GM23338 (cell line): Measurements from ENCODE around the gene IDUA. TPM values are rescaled to one million over a fixed set of nuclear protein-coding genes. Genes with fewer than 3 reads are reported as not detected.

ENCODE experiments used
- ATAC-seq: fragments of 200-7000 bp; cut with Tn5 transposase; 3 replicates; pipeline ENCODE4 v1.9.1; 2020
- DNase-seq: peaks from one replicate; pipeline ENCODE4 v3.0.0-alpha.2; 2015; ENCODE audit warnings: low spot score
- H2AFZ ChIP-seq: fragments of 200-600 bp; sonication (generic); 2 replicates; pipeline ENCODE4 v1.8.0; 2016; ENCODE audit warnings: antibody characterized with exemption, mild to moderate bottlenecking, moderate library complexity
- H3F3A ChIP-seq: fragments of 200-600 bp; sonication (generic); replicated peaks from 2 replicates; pipeline ENCODE4 v1.8.0; 2017; ENCODE audit warnings: antibody characterized with exemption, mixed run types, low read depth
- H3K27ac ChIP-seq: fragments of 200-600 bp; sonication (generic); 2 replicates; pipeline ENCODE4 v1.6.1; 2016; ENCODE audit warnings: low read depth
- H3K27me3 ChIP-seq: fragments of 200-600 bp; sonication (generic); 2 replicates; pipeline ENCODE4 v1.8.0; 2016; ENCODE audit warnings: mild to moderate bottlenecking, mixed run types, moderate library complexity; ENCODE audit not compliant: insufficient read depth
- H3K36me3 ChIP-seq: fragments of 200-600 bp; sonication (generic); 2 replicates; pipeline ENCODE4 v1.8.0; 2016; ENCODE audit warnings: mild to moderate bottlenecking; ENCODE audit not compliant: insufficient read depth
- H3K4me1 ChIP-seq: fragments of 200-600 bp; sonication (generic); 2 replicates; pipeline ENCODE4 v1.8.0; 2016; ENCODE audit warnings: mild to moderate bottlenecking, moderate library complexity; ENCODE audit not compliant: insufficient read depth
- H3K4me2 ChIP-seq: fragments of 200-600 bp; sonication (generic); 2 replicates; pipeline ENCODE4 v1.7.1; 2017; ENCODE audit warnings: mixed run types
- H3K4me3 ChIP-seq: fragments of 200-600 bp; sonication (generic); 2 replicates; pipeline ENCODE4 v1.6.1; 2016; ENCODE audit warnings: mixed run types
- H3K79me2 ChIP-seq: fragments of 200-600 bp; sonication (generic); replicated peaks from 2 replicates; pipeline ENCODE4 v1.8.0; 2017; ENCODE audit warnings: mild to moderate bottlenecking; ENCODE audit not compliant: insufficient read depth
- H3K9me2 ChIP-seq: fragments of 200-600 bp; sonication (generic); 2 replicates; pipeline ENCODE4 v1.8.0; 2017; ENCODE audit not compliant: insufficient read depth
- H4K20me1 ChIP-seq: fragments of 200-600 bp; sonication (generic); replicated peaks from 2 replicates; pipeline ENCODE4 v1.8.0; 2017; ENCODE audit warnings: mild to moderate bottlenecking; ENCODE audit not compliant: insufficient read depth
- H3K27ac Mint-ChIP-seq: 2 replicates; pipeline ENCODE4 v1.8.0; 2020; ENCODE audit warnings: inconsistent platforms, mild to moderate bottlenecking, moderate library complexity, mixed read lengths
- H3K27me3 Mint-ChIP-seq: 3 replicates; pipeline ENCODE4 v1.8.0; 2022; ENCODE audit warnings: low read depth, mild to moderate bottlenecking, moderate library complexity, mixed read lengths, inconsistent platforms; ENCODE audit not compliant: insufficient read depth, poor library complexity
- H3K36me3 Mint-ChIP-seq: 3 replicates; pipeline ENCODE4 v1.8.0; 2021; ENCODE audit warnings: low read depth, mild to moderate bottlenecking, inconsistent platforms, moderate library complexity, mixed read lengths
- H3K4me1 Mint-ChIP-seq: 3 replicates; pipeline ENCODE4 v1.8.0; 2020; ENCODE audit warnings: mild to moderate bottlenecking, inconsistent platforms, mixed read lengths
- H3K4me3 Mint-ChIP-seq: 3 replicates; pipeline ENCODE4 v1.8.0; 2021; ENCODE audit warnings: moderate library complexity, mild to moderate bottlenecking, inconsistent platforms, mixed read lengths
- H3K9me3 Mint-ChIP-seq: 3 replicates; pipeline ENCODE4 v1.8.0; 2020; ENCODE audit warnings: moderate library complexity, mild to moderate bottlenecking, inconsistent platforms, mixed read lengths
- CREB1 ChIP-seq: fragments of 250-450 bp; sonication (Bioruptor Pico); IDR thresholded peaks from 2 replicates; pipeline ENCODE4 v1.5.0; 2020; ENCODE audit warnings: low read depth, mild to moderate bottlenecking, moderate library complexity
- EZH2 ChIP-seq: fragments of 200-600 bp; sonication (generic); IDR thresholded peaks from one replicate; pipeline ENCODE4 v1.8.0; 2017; ENCODE audit warnings: antibody characterized with exemption, mild to moderate bottlenecking, low read depth; ENCODE audit not compliant: unreplicated experiment
- REST ChIP-seq: IDR thresholded peaks from one replicate; pipeline ENCODE4 v1.6.1; 2018; ENCODE audit warnings: antibody characterized with exemption; ENCODE audit not compliant: unreplicated experiment
- STAT1 ChIP-seq: IDR thresholded peaks from one replicate; pipeline ENCODE4 v1.6.1; 2016; ENCODE audit warnings: antibody characterized with exemption; ENCODE audit not compliant: unreplicated experiment
- ZNF331 ChIP-seq: fragments of 250-450 bp; sonication (Bioruptor Pico); IDR thresholded peaks from 2 replicates; pipeline ENCODE4 v1.5.0; 2020; ENCODE audit warnings: low read depth, mild to moderate bottlenecking, moderate library complexity
- ZNF462 ChIP-seq: fragments of 250-450 bp; sonication (Bioruptor Pico); IDR thresholded peaks from 2 replicates; pipeline ENCODE4 v1.5.0; 2020; ENCODE audit warnings: mild to moderate bottlenecking, moderate library complexity
- polyA plus RNA-seq: library from polyadenylated mRNA; unstranded; fragments of >200 nt; fragmentation: Nextera tagmentation; extraction: Ambion mirVana; gene quantifications from 2 replicates; pipeline ENCODE4 v1.2.1, GENCODE V29; 2016
- total RNA-seq: library from RNA; depleted of rRNA; stranded (reverse); fragments of >200 nt; shearing (Covaris generic); gene quantifications from 2 replicates; pipeline ENCODE4 v1.2.3, GENCODE V29; 2014
- TF ChIP-seq, protein P1 (sequence below): IDR thresholded peaks from 2 replicates; pipeline ENCODE4 v1.6.1; 2016; ENCODE audit warnings: antibody characterized with exemption

IDUA gene
- total and polyA plus RNA-seq, 2 experiments from 2014 or later, result 1.3 to 6.1 TPM

DNA sequence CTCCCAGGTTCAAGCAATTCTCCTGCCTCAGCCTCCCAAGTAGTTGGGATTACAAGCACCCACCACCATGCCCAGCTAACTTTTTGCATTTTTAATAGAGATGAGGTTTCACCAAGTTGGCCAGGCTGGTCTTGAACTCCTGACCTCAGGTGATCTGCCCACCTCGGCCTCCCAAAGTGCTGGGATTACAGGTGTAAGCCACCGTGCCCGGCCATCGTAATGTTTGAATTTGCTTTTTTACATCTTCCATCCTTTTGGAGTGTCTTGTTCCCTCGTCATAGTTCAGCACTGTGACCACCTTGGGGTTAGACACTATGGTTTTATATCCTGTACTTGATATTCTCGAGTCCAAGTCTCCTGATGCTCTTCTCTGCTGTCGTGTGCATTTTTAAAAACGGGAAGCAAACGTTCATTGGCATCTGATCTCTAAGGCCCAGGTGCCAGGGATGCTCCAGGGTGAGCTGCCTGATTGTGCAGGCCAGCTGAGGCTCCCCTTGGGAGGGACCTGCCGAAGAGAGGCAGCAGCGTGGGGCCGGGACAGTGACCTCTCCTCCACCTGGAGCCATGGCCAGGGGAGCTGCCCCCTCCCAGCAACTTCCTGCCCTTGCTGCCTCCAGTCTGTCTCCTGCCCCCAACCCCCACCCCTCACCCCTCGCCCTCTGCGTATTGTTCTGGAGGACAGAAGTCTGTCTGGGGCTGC, 30.2 kb upstream of the IDUA start (continued):
- TF ChIP-seq REST (no peak), ZNF331 (no peak), EZH2 (no peak), STAT1 (no peak)
- TF ChIP-seq, protein P1, sequence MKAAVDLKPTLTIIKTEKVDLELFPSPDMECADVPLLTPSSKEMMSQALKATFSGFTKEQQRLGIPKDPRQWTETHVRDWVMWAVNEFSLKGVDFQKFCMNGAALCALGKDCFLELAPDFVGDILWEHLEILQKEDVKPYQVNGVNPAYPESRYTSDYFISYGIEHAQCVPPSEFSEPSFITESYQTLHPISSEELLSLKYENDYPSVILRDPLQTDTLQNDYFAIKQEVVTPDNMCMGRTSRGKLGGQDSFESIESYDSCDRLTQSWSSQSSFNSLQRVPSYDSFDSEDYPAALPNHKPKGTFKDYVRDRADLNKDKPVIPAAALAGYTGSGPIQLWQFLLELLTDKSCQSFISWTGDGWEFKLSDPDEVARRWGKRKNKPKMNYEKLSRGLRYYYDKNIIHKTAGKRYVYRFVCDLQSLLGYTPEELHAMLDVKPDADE, result no peak

- no peak overlapping the region for H3K4me2 ChIP-seq
- Mint-ChIP-seq H3K27ac (no peak overlapping the region), H3K9me3 (no peaks in the 10 kb centered on the region), H3K27me3 (peaks cover 4% of the 10 kb centered on the region), H3K4me3 (no peak overlapping the region), H3K36me3 (no peaks in the 10 kb centered on the region; the same call in 2 of the 3 replicates), H3K4me1 (no peaks in the 10 kb centered on the region)
- no peak overlapping the region for H3K4me3 ChIP-seq
- no peaks in the 10 kb centered on the region for H3K27me3 ChIP-seq
- no peak for ATAC-seq
- DNase-seq, result no peak
- H3K36me3 ChIP-seq, result no peaks in the 10 kb centered on the region
- H3K79me2 ChIP-seq, result no peaks in the 10 kb centered on the region
- no peaks in the 10 kb centered on the region for H3K4me1 ChIP-seq
- H2AFZ ChIP-seq, result no peak overlapping the region
- no peaks in the 10 kb centered on the region; the same call in 1 of the 2 replicates for H4K20me1 ChIP-seq
- no peak overlapping the region for H3K27ac ChIP-seq
- no peaks in the 10 kb centered on the region for H3F3A ChIP-seq
- no peaks in the 10 kb centered on the region for H3K9me2 ChIP-seq
- TF ChIP-seq ZNF331, result no peak
- TF ChIP-seq, protein P1, result no peak
- no peak for TF ChIP-seq ZNF462 (CRISPR knock-in tag)
- no peak for TF ChIP-seq REST
- TF ChIP-seq EZH2, result no peak
- no peak for TF ChIP-seq STAT1
- no peak for TF ChIP-seq CREB1
Observed at GRCh38 chr4:957231-957580, 29.6 kb upstream of the IDUA start.
